Measurements from ENCODE around the gene OGFRL1.
"Not testable (repeated sequence)": the region's sequence is repeated elsewhere in the genome, so short reads cannot be mapped to it uniquely, and the experiment has no call there.

The OGFRL1 gene

GRCh38 chr6:71288228-71289038, at the start of gene OGFRL1:
Gene OGFRL1 (plus strand): TSS chr6:71288811. CDS start chr6:71288937, 126 bp downstream.
- DNase-seq = peak; percentile 83

DNA sequence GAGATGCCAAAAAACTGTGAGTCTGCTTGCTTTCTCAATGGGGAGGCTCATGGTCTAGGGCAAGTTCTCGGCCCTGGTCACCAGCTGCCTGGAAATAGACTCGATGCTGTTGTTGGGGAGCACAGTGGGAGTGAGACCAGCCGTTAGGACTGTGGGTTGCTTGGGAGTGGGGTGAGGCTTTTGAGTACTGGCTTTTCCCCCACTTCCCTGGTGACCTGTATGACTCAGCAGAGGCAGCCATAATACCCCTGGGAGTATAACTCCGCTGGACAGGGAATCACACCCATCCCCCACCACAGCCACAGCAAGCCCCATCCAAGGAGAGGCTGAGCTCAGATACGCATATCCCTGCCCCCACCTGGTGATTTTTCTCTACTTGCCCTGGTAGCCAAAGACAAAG, 48.9 kb upstream of the OGFRL1 start:
- no peak for DNase-seq

DNA sequence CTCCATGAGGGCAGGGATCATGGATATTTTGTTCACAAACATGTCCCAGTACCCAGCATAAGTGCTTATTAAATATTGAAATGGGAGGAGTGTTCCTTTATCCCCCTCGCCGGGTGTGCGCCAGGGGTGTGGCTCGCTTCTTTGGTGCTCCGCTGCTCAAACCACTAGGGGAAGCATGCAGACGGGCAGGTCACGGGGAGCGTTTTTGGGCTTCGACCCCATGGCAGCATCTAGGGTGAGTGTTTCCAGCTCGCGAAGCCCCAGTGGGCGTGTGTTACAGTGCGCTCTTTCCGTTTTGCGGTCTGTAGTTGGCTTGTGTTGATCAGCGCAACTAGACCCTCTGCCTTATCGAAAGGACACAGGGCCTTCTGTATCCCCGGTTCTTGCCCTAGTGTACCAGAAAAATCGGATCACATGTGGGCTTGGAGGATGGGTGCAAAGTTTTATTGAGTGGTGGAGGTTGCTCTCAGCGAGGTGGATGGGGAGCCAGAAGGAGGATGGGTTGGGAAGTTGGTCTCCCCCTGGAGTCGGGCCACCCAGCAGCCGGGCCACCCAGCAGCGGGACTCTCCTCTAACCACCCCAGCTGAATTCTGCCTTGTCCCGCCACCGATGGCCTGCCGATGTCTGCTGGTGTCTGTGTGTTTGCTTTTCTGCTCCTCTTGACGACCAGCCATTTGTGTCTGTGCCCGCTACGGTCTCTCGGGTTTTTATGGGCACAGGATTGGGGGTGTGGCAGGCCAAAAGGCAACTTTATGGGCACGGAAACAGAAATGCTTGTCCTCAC, 43.2 kb upstream of the OGFRL1 start:
- no peak for DNase-seq

- DNase-seq = no peak
Observed at GRCh38 chr6:71246596-71246995, 42.0 kb upstream of the OGFRL1 start.

DNA sequence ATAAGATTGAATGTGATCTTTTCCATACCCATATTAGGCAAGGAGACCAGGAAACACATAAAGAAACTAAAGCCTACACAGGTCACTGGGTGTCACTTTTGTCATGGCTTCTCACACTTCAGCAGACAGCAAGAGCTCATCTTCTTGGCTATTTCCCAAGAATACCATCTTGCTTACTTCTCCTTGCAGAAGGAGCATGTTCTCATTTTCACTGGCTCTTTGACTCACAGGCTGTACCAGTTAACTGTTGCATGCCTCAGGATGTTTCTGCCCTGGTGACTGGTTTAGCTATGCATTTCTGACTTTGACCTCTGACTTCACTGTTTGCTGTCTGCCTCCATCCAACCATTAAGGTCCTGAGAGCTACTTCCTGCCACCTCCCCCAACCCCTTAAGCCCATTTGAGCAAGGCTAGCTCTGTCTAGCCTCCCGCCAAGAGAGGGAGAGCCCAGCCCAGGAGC, 40.3 kb upstream of the OGFRL1 start:
- peak; percentile 99 for DNase-seq

DNA sequence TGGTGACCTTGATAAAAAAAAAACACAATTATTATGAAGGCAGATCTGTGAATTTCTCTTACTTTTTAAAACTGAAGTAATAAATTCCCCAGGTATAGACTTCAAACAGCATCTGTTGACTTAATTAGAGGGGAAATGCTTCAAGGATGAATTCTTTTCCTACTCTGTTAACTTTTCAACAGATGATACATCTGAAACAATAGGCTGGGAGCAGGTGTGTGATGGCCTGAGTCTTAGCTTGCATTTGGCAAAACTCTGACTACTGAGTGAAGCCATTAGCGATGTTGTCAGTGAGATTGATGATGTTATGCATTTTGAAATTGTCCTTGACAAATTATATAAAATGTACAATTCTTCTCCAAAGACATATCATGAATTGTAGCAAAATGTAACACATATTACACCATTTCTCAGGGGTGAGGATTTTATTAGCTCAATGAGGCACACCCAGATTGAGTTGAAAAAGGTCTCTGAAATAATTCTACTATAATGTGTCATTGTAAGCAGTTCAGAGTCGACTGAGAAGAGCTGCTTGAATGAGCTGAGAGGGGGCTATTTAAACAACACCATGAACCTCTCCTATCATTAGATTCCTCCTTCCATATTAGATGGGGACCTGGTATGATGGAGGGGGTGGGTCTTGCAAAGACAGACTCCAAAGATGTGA, 39.6 kb upstream of the OGFRL1 start:
- DNase-seq = no peak

GRCh38 chr6:71250099-71250602, 38.5 kb upstream of the OGFRL1 start:
- DNase-seq = peak; percentile 90

- DNase-seq = no peak
Observed at GRCh38 chr6:71252410-71252809, 36.2 kb upstream of the OGFRL1 start.

- peak; percentile 41 for DNase-seq
Observed at GRCh38 chr6:71252960-71253359, 35.7 kb upstream of the OGFRL1 start.

DNA sequence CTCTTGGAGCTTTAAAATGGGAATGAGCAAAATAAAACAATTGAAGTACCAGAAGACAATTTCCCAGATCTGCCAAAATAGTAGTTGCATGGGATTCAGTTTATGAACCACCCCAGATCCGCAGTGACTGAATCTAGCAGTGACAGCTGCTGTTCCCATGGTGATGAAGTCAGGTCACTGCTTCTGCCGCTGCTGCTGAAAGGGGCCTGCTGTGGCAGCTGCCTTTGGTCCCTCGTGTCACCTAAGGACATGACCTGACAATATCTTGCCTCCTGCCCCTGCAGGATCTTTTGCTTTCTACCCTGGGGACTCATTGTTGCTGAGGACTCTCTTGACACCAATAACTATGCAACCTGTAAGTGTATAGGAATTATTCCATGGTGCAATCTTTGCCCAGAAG, 34.3 kb upstream of the OGFRL1 start:
- no peak for DNase-seq

- DNase-seq = no peak
Observed at GRCh38 chr6:71258078-71258866, 30.3 kb upstream of the OGFRL1 start.

DNA sequence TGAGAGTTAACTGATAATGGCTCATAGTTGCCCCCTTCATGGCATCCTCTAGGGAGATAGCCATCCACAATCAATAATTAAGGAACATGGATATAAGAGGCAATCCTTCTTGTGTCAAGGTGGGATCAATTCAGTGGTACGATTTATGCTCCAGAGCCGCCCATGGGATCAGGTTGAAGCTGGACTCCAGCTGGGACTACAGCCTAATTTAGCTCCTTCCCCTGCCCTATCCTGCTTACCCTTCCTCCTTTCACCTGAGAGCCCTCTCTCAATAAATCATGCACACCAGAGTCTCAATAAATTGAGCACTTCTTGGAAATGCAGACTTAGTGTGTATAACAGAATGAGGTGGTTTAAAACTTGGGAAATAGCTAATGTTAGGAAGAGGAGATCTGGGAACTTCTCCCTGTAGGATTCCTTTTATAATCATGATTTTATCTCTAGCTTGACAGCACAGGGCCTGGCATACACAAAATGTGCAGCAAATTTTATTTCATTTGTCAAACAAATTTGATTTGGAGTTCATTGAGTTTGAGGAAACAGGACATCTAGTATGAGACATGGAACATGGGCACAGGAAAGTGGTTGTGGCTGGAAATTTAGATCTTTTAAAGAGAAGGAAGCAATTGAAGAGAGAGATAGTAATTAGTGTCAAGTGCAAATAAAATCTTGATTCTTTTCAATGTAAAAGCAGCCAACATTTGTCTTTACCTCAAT, 28.6 kb upstream of the OGFRL1 start:
- no peak for DNase-seq

- DNase-seq = no peak
Observed at GRCh38 chr6:71262914-71263313, 25.7 kb upstream of the OGFRL1 start.

DNA sequence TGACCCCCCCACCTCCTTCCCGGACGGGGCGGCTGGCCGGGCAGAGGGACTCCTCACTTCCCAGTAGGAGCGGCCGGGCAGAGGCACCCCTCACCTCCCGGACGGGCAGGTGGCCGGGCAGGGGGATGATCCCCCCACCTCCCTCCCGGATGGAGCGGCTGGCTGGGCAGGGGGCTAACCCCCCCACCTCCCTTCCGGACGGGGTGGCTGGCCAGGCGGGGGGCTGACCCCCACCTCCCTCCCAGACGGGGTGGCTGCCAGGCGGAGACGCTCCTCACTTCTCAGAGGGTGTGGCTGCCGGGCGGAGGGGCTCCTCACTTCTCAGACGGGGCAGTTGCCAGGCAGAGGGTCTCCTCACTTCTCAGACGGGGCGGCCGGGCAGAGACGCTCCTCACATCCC, 22.2 kb upstream of the OGFRL1 start:
- DNase-seq = not testable (repeated sequence)

- peak; percentile 41 for DNase-seq
Observed at GRCh38 chr6:71268735-71269437, 19.7 kb upstream of the OGFRL1 start.

GRCh38 chr6:71277926-71278600, 10.5 kb upstream of the OGFRL1 start:
- no peak for DNase-seq

- no peak for DNase-seq
Observed at GRCh38 chr6:71279321-71279720, 9.3 kb upstream of the OGFRL1 start.

DNA sequence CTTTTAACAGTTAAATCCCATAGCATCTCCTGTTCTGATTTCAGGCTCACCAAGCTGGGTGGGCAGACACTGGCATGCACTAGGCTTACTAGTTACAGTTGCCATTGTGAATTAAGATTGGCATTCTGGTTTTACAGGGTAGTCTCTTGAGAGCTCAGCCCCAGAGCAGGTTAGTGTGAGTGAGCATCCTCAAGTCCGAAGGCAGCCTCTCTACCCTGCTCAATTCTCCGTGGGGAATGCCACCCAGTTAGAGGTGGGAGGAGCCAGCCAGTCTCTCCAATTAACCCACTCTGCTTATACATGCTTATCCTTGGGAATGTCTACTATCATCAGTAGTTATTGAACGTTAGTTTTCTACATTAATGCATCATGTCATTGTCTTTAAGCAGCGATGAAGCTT, 8.9 kb upstream of the OGFRL1 start:
- no peak for DNase-seq

DNA sequence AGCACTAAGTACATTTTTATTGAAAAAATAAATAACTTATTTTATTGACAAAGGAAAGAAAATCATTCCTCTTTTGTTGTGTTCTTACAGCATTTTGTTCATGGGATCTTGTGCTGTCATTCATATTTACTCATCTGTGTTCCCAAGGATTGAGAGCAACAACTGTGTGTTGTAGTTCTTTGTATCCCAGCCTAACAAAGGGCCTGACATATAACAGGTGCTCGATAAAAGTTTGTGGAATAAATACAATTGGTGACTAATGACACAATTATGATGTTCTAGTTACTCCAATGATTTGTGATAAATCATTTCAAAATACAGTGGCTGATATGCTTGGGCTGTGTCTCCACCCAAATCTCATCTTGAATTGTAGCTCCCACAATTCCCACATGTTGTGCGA, 7.9 kb upstream of the OGFRL1 start:
- DNase-seq = no peak

GRCh38 chr6:71284785-71285184, 3.8 kb upstream of the OGFRL1 start:
- DNase-seq = no peak

DNA sequence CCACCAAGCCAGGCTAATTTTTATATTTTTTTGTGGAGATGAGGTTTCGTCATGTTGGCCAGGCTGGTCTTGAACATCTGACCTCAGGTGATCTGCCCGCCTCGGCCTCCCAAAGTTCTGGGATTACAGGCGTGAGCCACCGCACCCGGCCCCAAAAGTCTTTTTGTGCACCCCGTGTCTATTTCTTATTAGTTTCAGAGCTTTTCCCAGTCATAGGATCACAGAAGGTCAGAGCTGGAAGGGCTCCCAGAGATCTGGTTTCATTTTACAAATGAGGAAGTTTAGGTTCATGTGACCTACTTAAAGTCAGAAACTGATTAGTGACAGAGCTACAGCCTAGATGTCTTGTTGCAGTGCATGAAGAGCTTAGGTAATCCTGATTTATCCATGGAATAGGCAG, 1.6 kb upstream of the OGFRL1 start:
- peak; percentile 25 for DNase-seq
